Upper lobe of right lung (tissue), 1 donor: ENCODE results near the gene CSNK1E. TPM values are rescaled to one million over a fixed set of nuclear protein-coding genes. Genes with fewer than 3 reads are reported as not detected.

ENCODE experiments used
- ATAC-seq: fragments of 200-7000 bp; cut with Tn5 transposase; one replicate; pipeline ENCODE4 v1.9.1; 2020; ENCODE audit warnings: mild to moderate bottlenecking, moderate library complexity
- DNase-seq: peaks from one replicate; pipeline ENCODE4 v3.0.0-alpha.2; 2020
- H3K27ac ChIP-seq: fragments of 200-600 bp; one replicate; pipeline ENCODE4 v1.8.0; 2022
- H3K27me3 ChIP-seq: fragments of 200-600 bp; one replicate; pipeline ENCODE4 v1.8.0; 2022; ENCODE audit warnings: mild to moderate bottlenecking
- H3K36me3 ChIP-seq: fragments of 200-600 bp; one replicate; pipeline ENCODE4 v1.8.0; 2022
- H3K4me1 ChIP-seq: fragments of 200-600 bp; one replicate; pipeline ENCODE4 v1.8.0; 2022
- H3K4me3 ChIP-seq: fragments of 200-600 bp; one replicate; pipeline ENCODE4 v1.8.0; 2022; ENCODE audit warnings: mild to moderate bottlenecking
- H3K9me3 ChIP-seq: fragments of 200-600 bp; one replicate; pipeline ENCODE4 v1.8.0; 2022
- CTCF ChIP-seq: fragments of 200-600 bp; IDR thresholded peaks from one replicate; pipeline ENCODE4 v1.8.0; 2022; ENCODE audit warnings: antibody characterized with exemption
- intact Hi-C: fragments of 100-400 bp; cut with DNase I; formaldehyde crosslinking; loops from one replicate; pipeline ENCODE4 v1.11.0; 2022
- total RNA-seq: library from RNA; stranded (reverse); fragmentation: NEBNext Ultra II Directional; extraction: Animal tissue kit (Norgen Biotek cat#: 25700); gene quantifications from one replicate; pipeline ENCODE4 v1.2.1, GENCODE V29; 2021
- donor health status: DM: no; HTN: yes; CAD: no; lungs with severe emphysema.

The CSNK1E gene
- total RNA-seq, 1 donor from 2014 or later, result 115 TPM

- no peak for TF ChIP-seq CTCF
- H3K4me3 ChIP-seq, result no peak overlapping the region
- peaks cover 22% of the 10 kb centered on the region for H3K4me1 ChIP-seq
- ATAC-seq (no peak), DNase-seq (no peak)
- no peaks in the 10 kb centered on the region for H3K9me3 ChIP-seq
- intact Hi-C loops, result no loop called here
- H3K27me3 ChIP-seq, result no peaks in the 10 kb centered on the region
- peak overlapping the region; percentile 89 for H3K27ac ChIP-seq
- no peaks in the 10 kb centered on the region for H3K36me3 ChIP-seq
Observed at GRCh38 chr22:38318792-38319773, 1.9 kb upstream of the CSNK1E start.

- intact Hi-C loops, result no loop called here
- H3K36me3 ChIP-seq, result no peaks in the 10 kb centered on the region
- H3K4me1 ChIP-seq, result peaks cover 30% of the 10 kb centered on the region
- DNase-seq, result peak; percentile 78
- no peak for TF ChIP-seq CTCF
- H3K4me3 ChIP-seq, result peak overlapping the region; percentile 51
- ATAC-seq, result peak; percentile 73
- H3K27ac ChIP-seq, result peak overlapping the region; percentile 89
- H3K9me3 ChIP-seq, result no peaks in the 10 kb centered on the region
- H3K27me3 ChIP-seq, result no peaks in the 10 kb centered on the region
Observed at GRCh38 chr22:38317995-38318715, 922 bp upstream of the CSNK1E start.

- intact Hi-C loops, result no loop called here
- Histone ChIP-seq H3K4me1 (peaks cover 38% of the 10 kb centered on the region), H3K27me3 (no peaks in the 10 kb centered on the region), H3K36me3 (peaks cover 13% of the 10 kb centered on the region), H3K4me3 (peak overlapping the region; percentile 79), H3K27ac (peak overlapping the region; percentile 97), H3K9me3 (no peaks in the 10 kb centered on the region)
- ATAC-seq, result peak; percentile 68
- TF ChIP-seq CTCF, result no peak
- peak; percentile 89 for DNase-seq
Observed at GRCh38 chr22:38316364-38317121, 690 bp downstream of the CSNK1E start.

- Histone ChIP-seq H3K36me3 (peaks cover 13% of the 10 kb centered on the region), H3K27me3 (no peaks in the 10 kb centered on the region), H3K4me3 (peak overlapping the region; percentile 79), H3K9me3 (no peaks in the 10 kb centered on the region), H3K27ac (peak overlapping the region; percentile 97), H3K4me1 (peaks cover 40% of the 10 kb centered on the region)
- TF ChIP-seq CTCF, result no peak
- DNase-seq (no peak), ATAC-seq (no peak)
- intact Hi-C loops, result no loop called here
Observed at GRCh38 chr22:38315823-38316363, 1.3 kb downstream of the CSNK1E start.
